Fibroblast of pulmonary artery (primary cell): Measurements from ENCODE around the gene RHPN2.
"Not testable (repeated sequence)": the region's sequence is repeated elsewhere in the genome, so short reads cannot be mapped to it uniquely, and the experiment has no call there.

Experiments
- DNase-seq: peaks from one replicate; pipeline ENCODE4 v3.0.0-alpha.2; 2010; ENCODE audit warnings: low read depth
- H3K4me3 ChIP-seq: replicated peaks from 2 replicates; pipeline ENCODE4 v1.5.1; 2011; ENCODE audit warnings: low read depth, mild to moderate bottlenecking, control low read depth, low read length, moderate library complexity
- CTCF ChIP-seq: IDR thresholded peaks from 2 replicates; pipeline ENCODE4 v1.5.1; 2011; ENCODE audit warnings: mild to moderate bottlenecking, control low read depth, low read length, inconsistent platforms; ENCODE audit errors: missing control alignments

RHPN2 gene

GRCh38 chr19:33000910-33001309 lies 63.8 kb downstream of the RHPN2 start:
- TF ChIP-seq CTCF: no peak
- DNase-seq: no peak
- no peak overlapping the region for H3K4me3 ChIP-seq

- no peak overlapping the region for H3K4me3 ChIP-seq
- TF ChIP-seq CTCF: no peak
- no peak for DNase-seq
Observed at GRCh38 chr19:33000510-33000909, 64.2 kb downstream of the RHPN2 start.

GRCh38 chr19:32998722-32999121 lies 66.0 kb downstream of the RHPN2 start:
- DNase-seq: no peak
- TF ChIP-seq CTCF: no peak
- H3K4me3 ChIP-seq: no peak overlapping the region

DNA sequence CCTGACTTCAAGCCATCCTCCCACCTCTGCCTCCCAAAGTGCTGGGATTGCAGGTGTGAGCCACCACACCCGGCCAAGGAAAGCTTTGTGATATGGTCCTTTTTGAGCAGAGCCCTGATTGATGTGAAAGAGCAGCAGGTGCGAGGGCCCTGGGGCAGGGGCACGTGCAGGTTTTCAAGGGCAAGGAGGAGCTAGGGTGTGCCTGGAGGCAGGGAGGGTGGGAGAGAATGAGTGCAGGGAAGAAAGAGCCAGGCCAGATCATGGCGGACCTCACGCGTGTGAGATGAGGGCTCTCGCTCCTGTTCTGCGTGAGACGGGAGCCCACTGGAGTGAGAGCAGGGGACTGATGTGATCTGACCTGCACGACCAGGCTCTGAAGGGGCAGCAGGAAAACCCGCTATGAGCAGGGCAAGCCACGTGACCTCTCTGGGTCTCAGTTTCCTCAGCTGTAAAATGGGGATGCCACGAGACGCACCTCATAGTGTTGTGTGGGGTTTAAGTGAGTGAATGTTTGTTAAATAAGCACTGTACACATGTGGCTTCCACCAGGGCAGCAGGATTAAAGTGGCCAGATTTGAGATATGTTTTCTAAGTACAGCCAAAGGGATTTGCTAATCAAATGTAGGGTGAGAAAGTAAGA lies 66.9 kb downstream of the RHPN2 start:
- TF ChIP-seq CTCF: no peak
- DNase-seq: no peak
- H3K4me3 ChIP-seq: no peak overlapping the region

- H3K4me3 ChIP-seq: not testable (repeated sequence)
- DNase-seq: peak; percentile 19
Observed at GRCh38 chr19:32997061-32997464, 67.6 kb downstream of the RHPN2 start.

GRCh38 chr19:32995966-32996365 lies 68.7 kb downstream of the RHPN2 start:
- H3K4me3 ChIP-seq, DNase-seq: not testable (repeated sequence)

GRCh38 chr19:32988724-32989123 lies 76.0 kb downstream of the RHPN2 start:
- no peak for DNase-seq
- H3K4me3 ChIP-seq: no peak overlapping the region
- no peak for TF ChIP-seq CTCF

GRCh38 chr19:32988254-32988653 lies 76.4 kb downstream of the RHPN2 start:
- not testable (repeated sequence) for H3K4me3 ChIP-seq, DNase-seq

- H3K4me3 ChIP-seq, DNase-seq: not testable (repeated sequence)
Observed at GRCh38 chr19:32982488-32982887, 82.2 kb downstream of the RHPN2 start.

- not testable (repeated sequence) for H3K4me3 ChIP-seq, DNase-seq
Observed at GRCh38 chr19:32979807-32980206, 84.9 kb downstream of the RHPN2 start.

GRCh38 chr19:32977813-32978212 lies 86.9 kb downstream of the RHPN2 start:
- H3K4me3 ChIP-seq, DNase-seq: not testable (repeated sequence)
